Endothelial cell of umbilical vein (primary cell): ENCODE data around the gene COL15A1. TPM values are rescaled to one million over a fixed set of nuclear protein-coding genes. Genes with fewer than 3 reads are reported as not detected.

Experiments
- BruUV-seq: library from RNA; stranded (reverse); fragments of 400-500 nt; replicated peaks from 2 replicates; lab custom pipeline; 2021; lab: Mats Ljungman, UMichigan
- CTCF ChIA-PET: fragments of 300-600, 350-600 bp; sonication (Branson Sonifier 250); formaldehyde crosslinking; loops from one replicate; lab custom pipeline; 2021; ENCODE audit warnings: antibody characterized with exemption, inconsistent platforms; lab: Charles Lee
- POLR2A ChIA-PET: fragments of 300-600, 350-600 bp; sonication (Branson Sonifier 250); formaldehyde crosslinking; loops from one replicate; lab custom pipeline; 2021; ENCODE audit warnings: antibody characterized with exemption, inconsistent platforms; lab: Charles Lee
- DNase-seq: peaks from one replicate; pipeline ENCODE4 v3.0.0-alpha.2; 2011; ENCODE audit warnings: low read depth, low spot score
- FAIRE-seq: peaks from 2 replicates; lab custom pipeline; 2011; peaks lifted over from hg19 to GRCh38; lab: Jason Lieb, UNC
- H2AFZ ChIP-seq: 2 replicates; pipeline ENCODE4 v1.6.0; 2012; ENCODE audit warnings: low read depth, low read length, control low read depth, inconsistent platforms
- H3K27ac ChIP-seq: 2 replicates; pipeline ENCODE4 v1.5.1; 2011; ENCODE audit warnings: low read depth, mild to moderate bottlenecking, control low read depth, low read length, moderate library complexity; ENCODE audit not compliant: insufficient read depth
- H3K27me3 ChIP-seq, 2 experiments: 2 replicates each; pipeline versions ENCODE4 v1.6.0 to v1.6.1; 2011; ENCODE audit warnings: low read length in 2 of 2, mixed read lengths in 1 of 2; ENCODE audit not compliant: control insufficient read depth in 2 of 2, insufficient read depth in 2 of 2
- H3K36me3 ChIP-seq, 2 experiments: 2 replicates in 1 of 2; 3 replicates in 1 of 2; pipeline ENCODE4 v1.5.1; 2011; ENCODE audit warnings: low read length in 2 of 2, mild to moderate bottlenecking in 1 of 2, moderate library complexity in 1 of 2; ENCODE audit not compliant: control insufficient read depth in 2 of 2, insufficient read depth in 2 of 2; ENCODE audit errors: extremely low read depth in 1 of 2
- H3K4me1 ChIP-seq: 3 replicates; pipeline ENCODE4 v1.5.1; 2011; ENCODE audit warnings: mild to moderate bottlenecking, low read length; ENCODE audit not compliant: control insufficient read depth, insufficient read depth; ENCODE audit errors: extremely low read depth
- H3K4me2 ChIP-seq: 2 replicates; pipeline ENCODE4 v1.6.1; 2011; ENCODE audit warnings: low read length, control low read depth, mixed read lengths; ENCODE audit not compliant: insufficient read depth
- H3K4me3 ChIP-seq, 3 experiments: fragments of 200-600 bp in 1 of 3; sonication (generic), shearing (Covaris generic) in 1 of 3; replicated peaks in 1 of 3; 2 replicates each; pipeline ENCODE4 v1.5.1; 2011 to 2016; ENCODE audit warnings: control low read depth in 3 of 3, low read length in 3 of 3, mild to moderate bottlenecking in 2 of 3, inconsistent platforms in 1 of 3, low read depth in 1 of 3, moderate library complexity in 1 of 3; ENCODE audit not compliant: insufficient read depth in 1 of 3
- H3K79me2 ChIP-seq: 2 replicates; pipeline ENCODE4 v1.6.0; 2012; ENCODE audit warnings: low read length, inconsistent platforms; ENCODE audit not compliant: control insufficient read depth, insufficient read depth
- H3K9ac ChIP-seq: replicated peaks from 2 replicates; pipeline ENCODE3; 2011; ENCODE audit warnings: low read length, control low read depth; ENCODE audit not compliant: insufficient read depth; ENCODE audit errors: extremely low read depth
- H3K9me1 ChIP-seq: replicated peaks from 3 replicates; pipeline ENCODE4 v1.6.0; 2011; ENCODE audit warnings: mild to moderate bottlenecking, low read length; ENCODE audit not compliant: control insufficient read depth, insufficient read depth; ENCODE audit errors: extremely low read depth
- H3K9me3 ChIP-seq: replicated peaks from 2 replicates; pipeline ENCODE4 v1.5.1; 2012; ENCODE audit warnings: low read length, inconsistent platforms; ENCODE audit not compliant: control insufficient read depth, insufficient read depth
- H4K20me1 ChIP-seq: replicated peaks from 2 replicates; pipeline ENCODE3; 2011; ENCODE audit warnings: mild to moderate bottlenecking, low read length; ENCODE audit not compliant: control insufficient read depth, insufficient read depth; ENCODE audit errors: extremely low read depth
- EZH2 ChIP-seq: IDR thresholded peaks from 2 replicates; pipeline ENCODE4 v1.6.1; 2012; ENCODE audit warnings: borderline replicate concordance, low read depth, mild to moderate bottlenecking, moderate library complexity, low read length, inconsistent platforms; ENCODE audit not compliant: severe bottlenecking
- FOS ChIP-seq: IDR thresholded peaks from 2 replicates; pipeline ENCODE4 v1.6.1; 2011; ENCODE audit warnings: mild to moderate bottlenecking, low read length, moderate library complexity, borderline replicate concordance; ENCODE audit not compliant: insufficient read depth
- GATA2 ChIP-seq: IDR thresholded peaks from 2 replicates; pipeline ENCODE4 v1.7.0; 2011; ENCODE audit warnings: low read depth, mild to moderate bottlenecking, moderate library complexity, mixed read lengths, low read length; ENCODE audit not compliant: insufficient read length, insufficient read depth
- JUN ChIP-seq: IDR thresholded peaks from 2 replicates; pipeline ENCODE4 v1.6.1; 2011; ENCODE audit warnings: borderline replicate concordance, low read depth; ENCODE audit not compliant: insufficient read length, insufficient read depth
- MYC ChIP-seq: IDR thresholded peaks from one replicate; pipeline ENCODE4 v1.6.1; 2011; ENCODE audit warnings: mild to moderate bottlenecking, low read depth, low read length
- POLR2A ChIP-seq: IDR thresholded peaks from 2 replicates; pipeline ENCODE4 v1.6.1; 2012; ENCODE audit warnings: low read depth, mild to moderate bottlenecking, control low read depth, low read length
- POLR2AphosphoS5 ChIP-seq: IDR thresholded peaks from 2 replicates; pipeline ENCODE4 v1.6.1; 2012; ENCODE audit warnings: low read depth, mild to moderate bottlenecking, control low read depth, low read length, moderate library complexity; ENCODE audit not compliant: insufficient read depth
- dilution Hi-C: fragments of 300-500 bp; cut with MboI; formaldehyde crosslinking; loops from one replicate; pipeline ENCODE4 v1.15.0; 2019; ENCODE audit warnings: low sequenced_read_pairs; ENCODE audit not compliant: extremely low pct_ligation_motif_present
- intact Hi-C: fragments of 100-400 bp; cut with micrococcal nuclease; formaldehyde crosslinking; loops from one replicate; pipeline ENCODE4 v1.10.0; 2022
- polyA plus RNA-seq, 4 experiments: library from polyadenylated mRNA; depleted of rRNA in 3 of 4; stranded (reverse) in 3 of 4; unstranded in 1 of 4; fragments of >200 nt; gene quantifications; 2 replicates each; pipeline versions ENCODE4 v1.2.1 to v1.2.3, GENCODE V29; 2011 to 2012; ENCODE audit warnings: missing spikeins in 1 of 4
- total RNA-seq: library from RNA; stranded (reverse); gene quantifications from 2 replicates; pipeline ENCODE4 v1.2.3, GENCODE V29; 2021
- TF ChIP-seq, protein P1 (sequence below): IDR thresholded peaks from 2 replicates; pipeline ENCODE4 v1.6.1; 2011; ENCODE audit not compliant: insufficient read depth, insufficient read length
- TF ChIP-seq, protein P2 (sequence below), 2 donors: IDR thresholded peaks; 1 replicate in 1 of 2; 2 replicates in 1 of 2; pipeline ENCODE4 v1.5.1; 2011; ENCODE audit warnings: low read length in 2 of 2, mild to moderate bottlenecking in 2 of 2, moderate library complexity in 2 of 2, control low read depth in 1 of 2, inconsistent platforms in 1 of 2, low read depth in 1 of 2; ENCODE audit not compliant: insufficient read depth in 1 of 2; ENCODE audit errors: extremely low read depth in 1 of 2

The COL15A1 gene
- total and polyA plus RNA-seq, 2 donors (not counting 3 experiments of a cell fraction or from before 2014, with no cell fraction given), result not detected

DNA sequence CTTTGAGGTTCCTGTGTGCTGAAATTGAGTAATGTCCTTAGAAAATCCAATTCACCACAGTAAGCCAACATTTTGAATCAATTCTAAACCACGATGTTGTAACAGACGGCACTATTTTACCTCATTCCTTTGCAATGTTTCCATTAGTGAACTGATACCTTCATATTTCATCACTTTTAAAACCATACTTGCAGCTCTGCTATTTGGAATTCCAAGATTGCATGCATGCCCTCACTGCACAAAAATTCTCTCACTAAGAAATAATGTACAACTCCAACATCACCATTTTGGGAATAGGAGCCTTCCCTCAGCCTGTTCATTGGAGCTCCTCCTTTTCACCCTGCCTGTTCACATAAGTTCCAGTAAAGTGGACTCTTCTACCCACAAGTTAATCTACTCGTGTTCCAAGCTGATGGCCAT is 86.4 kb downstream of the COL15A1 start:
- Histone ChIP-seq H3K9me3 (no peaks in the 10 kb centered on the region), H3K4me2 (no peak overlapping the region), H4K20me1 (no peaks in the 10 kb centered on the region), H3K27ac (no peak overlapping the region), H3K4me1 (no peaks in the 10 kb centered on the region), H3K9ac (no peak overlapping the region), H3K36me3 (no peaks in the 10 kb centered on the region), H3K4me3 (no peak overlapping the region), H3K27me3 (peaks cover 0 to 4% of the 10 kb centered on the region in 2 experiments), H2AFZ (no peak overlapping the region), H3K79me2 (no peaks in the 10 kb centered on the region), H3K9me1 (no peaks in the 10 kb centered on the region)
- POLR2A ChIA-PET, result no interaction called here
- TF ChIP-seq MYC, result no peak
- TF ChIP-seq EZH2, result no peak
- TF ChIP-seq GATA2, result no peak
- TF ChIP-seq FOS, result no peak
- TF ChIP-seq POLR2A, result no peak
- TF ChIP-seq, protein P1, sequence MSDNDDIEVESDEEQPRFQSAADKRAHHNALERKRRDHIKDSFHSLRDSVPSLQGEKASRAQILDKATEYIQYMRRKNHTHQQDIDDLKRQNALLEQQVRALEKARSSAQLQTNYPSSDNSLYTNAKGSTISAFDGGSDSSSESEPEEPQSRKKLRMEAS, result no peak
- TF ChIP-seq, protein P2, sequence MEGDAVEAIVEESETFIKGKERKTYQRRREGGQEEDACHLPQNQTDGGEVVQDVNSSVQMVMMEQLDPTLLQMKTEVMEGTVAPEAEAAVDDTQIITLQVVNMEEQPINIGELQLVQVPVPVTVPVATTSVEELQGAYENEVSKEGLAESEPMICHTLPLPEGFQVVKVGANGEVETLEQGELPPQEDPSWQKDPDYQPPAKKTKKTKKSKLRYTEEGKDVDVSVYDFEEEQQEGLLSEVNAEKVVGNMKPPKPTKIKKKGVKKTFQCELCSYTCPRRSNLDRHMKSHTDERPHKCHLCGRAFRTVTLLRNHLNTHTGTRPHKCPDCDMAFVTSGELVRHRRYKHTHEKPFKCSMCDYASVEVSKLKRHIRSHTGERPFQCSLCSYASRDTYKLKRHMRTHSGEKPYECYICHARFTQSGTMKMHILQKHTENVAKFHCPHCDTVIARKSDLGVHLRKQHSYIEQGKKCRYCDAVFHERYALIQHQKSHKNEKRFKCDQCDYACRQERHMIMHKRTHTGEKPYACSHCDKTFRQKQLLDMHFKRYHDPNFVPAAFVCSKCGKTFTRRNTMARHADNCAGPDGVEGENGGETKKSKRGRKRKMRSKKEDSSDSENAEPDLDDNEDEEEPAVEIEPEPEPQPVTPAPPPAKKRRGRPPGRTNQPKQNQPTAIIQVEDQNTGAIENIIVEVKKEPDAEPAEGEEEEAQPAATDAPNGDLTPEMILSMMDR (IDR thresholded peaks at IDR 0.05; ENCODE audit: extremely low read depth in 1 of 2, insufficient read depth in 1 of 2, low read depth in 1 of 2, low read length in 2 of 2), result no peak
- TF ChIP-seq JUN, result no peak
- TF ChIP-seq POLR2AphosphoS5, result no peak
- dilution Hi-C loops (no loop called here), intact Hi-C loops (no loop called here)
- no TSS peak for BruUV-seq
- FAIRE-seq (no peak), DNase-seq (no peak)
- CTCF ChIA-PET, result interaction anchor here (1.8 kb wide), 1 partner anchor 31 kb away, joined by 5 read pairs; no protein-coding TSS in a partner anchor
